GM20431 (cell line): ENCODE data around the gene TRRAP.

Experiments
- in situ Hi-C: fragments of 300-500 bp; cut with MseI, MboI; formaldehyde crosslinking; loops from one replicate; pipeline ENCODE4 v1.15.0; 2020; ENCODE audit warnings: low sequenced_read_pairs; ENCODE audit not compliant: unreplicated experiment

TRRAP gene

GRCh38 chr7:98887038-98887437 is 8.7 kb downstream of the TRRAP start:
- in situ Hi-C loops = no loop called here

- in situ Hi-C loops = no loop called here
These were observed 14.3 kb downstream of the TRRAP start for GRCh38 chr7:98892609-98893008.

DNA sequence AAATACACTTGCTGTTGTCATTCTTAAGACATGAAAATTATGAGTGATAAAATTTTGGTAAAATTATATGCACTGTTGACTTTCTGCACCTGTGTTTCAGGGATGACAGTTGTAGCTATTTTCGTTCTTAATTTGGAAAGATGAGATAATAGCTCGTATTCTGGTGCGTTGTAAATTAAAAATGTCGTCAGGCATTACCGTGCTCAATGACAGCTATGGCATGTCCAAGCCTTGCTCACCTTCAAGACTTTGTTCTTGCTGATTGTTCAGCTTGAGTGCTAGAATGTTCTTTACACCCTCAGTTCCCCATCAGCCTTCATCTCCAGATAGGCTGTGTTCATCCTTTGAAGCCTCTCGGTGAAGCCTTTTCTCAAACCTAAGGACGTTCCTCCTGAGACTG is 21.5 kb downstream of the TRRAP start:
- in situ Hi-C loops = no loop called here

DNA sequence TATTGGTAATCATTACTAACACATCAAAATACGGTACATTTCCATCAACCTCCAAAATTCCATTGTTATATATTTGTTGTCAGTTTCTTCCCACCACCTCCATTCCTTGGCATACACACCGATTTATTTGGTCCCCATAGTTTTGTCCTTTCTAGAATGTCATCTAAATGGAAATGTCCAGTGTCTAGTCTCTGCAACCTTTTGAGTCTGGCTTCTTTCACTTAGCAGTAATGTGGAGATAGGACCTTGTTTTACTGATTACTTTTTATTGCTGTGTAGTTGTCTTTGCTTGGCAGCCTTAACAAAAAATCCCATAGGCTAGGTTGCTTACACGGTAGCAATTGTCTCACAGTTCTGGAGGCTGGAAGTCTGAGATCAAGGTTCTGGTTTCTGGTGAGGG is 22.5 kb downstream of the TRRAP start:
- in situ Hi-C loops = no loop called here

DNA sequence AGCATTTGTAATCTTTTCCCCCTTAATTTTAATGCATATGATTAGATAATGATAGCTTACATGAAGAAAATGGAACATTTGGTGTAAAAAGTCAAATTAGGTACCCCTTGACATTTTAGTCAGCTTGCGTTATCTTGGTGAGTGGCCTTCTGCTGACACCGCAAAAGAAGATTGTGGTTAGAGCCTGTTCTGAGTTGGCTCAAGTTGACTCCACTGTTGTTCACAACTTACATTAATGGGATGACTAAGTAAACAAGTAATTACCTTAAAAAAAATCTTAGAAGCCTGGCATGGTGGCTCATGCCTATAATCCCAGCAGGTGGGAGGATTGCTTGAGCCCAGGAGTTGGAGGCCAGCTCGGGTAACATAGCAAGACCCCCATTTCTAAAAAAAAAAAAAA is 24.2 kb downstream of the TRRAP start:
- in situ Hi-C loops = no loop called here

GRCh38 chr7:98903246-98903645 is 24.9 kb downstream of the TRRAP start:
- in situ Hi-C loops = no loop called here

DNA sequence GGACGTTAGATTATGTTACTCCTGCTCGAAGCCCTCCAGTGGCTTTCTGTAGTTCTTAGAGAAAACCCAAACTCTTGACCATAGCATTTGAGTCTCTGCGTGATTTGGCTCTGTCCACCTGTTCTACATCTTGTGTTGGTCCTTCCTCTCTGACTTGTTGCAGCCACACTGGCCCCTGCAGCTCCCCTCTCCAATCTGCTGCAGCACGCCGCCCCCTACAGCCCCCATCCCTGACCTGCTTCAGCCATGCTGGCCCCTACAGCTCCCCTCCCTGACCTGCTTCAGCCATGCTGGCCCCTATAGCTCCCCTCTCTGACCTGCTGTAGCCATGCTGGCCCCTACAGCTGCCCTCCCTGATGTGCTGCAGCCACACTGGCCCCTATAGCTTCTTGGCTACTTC is 29.2 kb downstream of the TRRAP start:
- in situ Hi-C loops = no loop called here

GRCh38 chr7:98908585-98908984 is 30.3 kb downstream of the TRRAP start:
- in situ Hi-C loops = no loop called here

GRCh38 chr7:98909487-98909886 is 31.2 kb downstream of the TRRAP start:
- in situ Hi-C loops = no loop called here

DNA sequence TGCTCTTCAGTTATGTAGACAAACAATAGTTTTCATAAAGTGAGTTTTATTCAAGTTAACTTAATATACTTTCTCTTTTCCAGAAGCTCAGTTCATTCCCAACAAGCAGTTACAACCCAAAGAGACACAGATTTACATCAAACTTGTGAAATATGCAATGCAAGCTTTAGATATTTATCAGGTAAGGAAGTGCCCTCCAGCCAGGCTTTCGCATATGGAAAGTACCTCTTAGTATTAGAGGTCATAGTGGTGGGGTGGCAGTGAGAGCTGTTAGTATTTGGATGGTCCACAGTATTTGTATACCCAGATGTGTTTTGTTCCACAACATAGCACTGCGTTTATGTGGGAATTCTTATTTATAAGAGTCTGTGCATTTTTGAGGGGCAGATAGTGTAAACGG is 32.1 kb downstream of the TRRAP start:
- in situ Hi-C loops = no loop called here

DNA sequence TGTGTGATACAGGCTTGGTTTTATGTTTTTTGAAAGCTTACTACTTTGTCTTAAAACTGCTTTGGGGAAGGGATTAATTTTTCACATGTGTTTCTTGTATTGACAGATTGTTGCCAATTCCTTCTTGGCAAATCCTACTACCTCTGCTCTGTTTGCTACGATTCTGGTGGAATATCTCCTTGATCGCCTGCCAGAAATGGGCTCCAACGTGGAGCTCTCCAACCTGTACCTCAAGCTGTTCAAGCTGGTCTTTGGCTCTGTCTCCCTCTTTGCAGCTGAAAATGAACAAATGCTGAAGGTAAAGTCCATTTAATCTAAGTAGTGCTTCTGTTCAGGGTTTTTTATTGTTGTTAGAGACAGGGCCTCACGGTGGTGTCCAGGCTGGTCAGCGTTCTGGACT is 33.6 kb downstream of the TRRAP start:
- in situ Hi-C loops = no loop called here

- in situ Hi-C loops = no loop called here
These were observed 34.7 kb downstream of the TRRAP start for GRCh38 chr7:98913026-98913425.

DNA sequence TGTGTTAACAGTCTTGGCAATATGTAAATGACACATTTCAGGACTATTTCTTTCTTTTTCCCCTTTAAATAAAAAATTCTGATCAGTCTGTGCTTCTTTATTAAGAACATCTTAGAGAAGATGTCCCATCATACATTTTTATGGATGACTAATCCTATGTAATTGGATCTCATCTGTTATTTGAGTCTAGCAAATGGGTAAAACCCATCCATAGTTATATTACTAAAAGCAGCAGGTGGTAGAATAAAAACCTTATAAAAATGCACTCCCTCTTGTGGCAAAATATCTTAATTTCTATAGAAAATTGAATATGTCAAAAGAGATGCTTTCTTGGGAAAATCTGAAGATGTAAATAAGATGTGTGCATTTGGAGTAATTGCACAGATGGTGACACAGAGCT is 35.3 kb downstream of the TRRAP start:
- in situ Hi-C loops = no loop called here

DNA sequence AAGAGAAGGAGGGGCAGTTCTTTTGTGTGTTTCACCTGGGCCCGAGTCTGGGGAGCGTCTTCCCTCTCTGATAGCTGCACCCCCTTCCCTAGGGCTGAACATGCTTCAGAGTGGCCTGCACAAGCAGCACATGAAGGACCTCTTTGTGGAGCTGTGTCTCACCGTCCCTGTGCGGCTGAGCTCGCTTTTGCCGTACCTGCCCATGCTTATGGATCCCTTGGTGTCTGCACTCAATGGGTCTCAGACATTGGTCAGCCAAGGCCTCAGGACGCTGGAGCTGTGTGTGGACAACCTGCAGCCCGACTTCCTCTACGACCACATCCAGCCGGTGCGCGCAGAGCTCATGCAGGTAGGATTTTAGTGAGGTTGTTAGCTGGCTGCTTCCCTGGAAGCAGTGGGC is 39.0 kb downstream of the TRRAP start:
- in situ Hi-C loops = no loop called here

GRCh38 chr7:98921608-98922372 is 43.5 kb downstream of the TRRAP start:
- in situ Hi-C loops = no loop called here

DNA sequence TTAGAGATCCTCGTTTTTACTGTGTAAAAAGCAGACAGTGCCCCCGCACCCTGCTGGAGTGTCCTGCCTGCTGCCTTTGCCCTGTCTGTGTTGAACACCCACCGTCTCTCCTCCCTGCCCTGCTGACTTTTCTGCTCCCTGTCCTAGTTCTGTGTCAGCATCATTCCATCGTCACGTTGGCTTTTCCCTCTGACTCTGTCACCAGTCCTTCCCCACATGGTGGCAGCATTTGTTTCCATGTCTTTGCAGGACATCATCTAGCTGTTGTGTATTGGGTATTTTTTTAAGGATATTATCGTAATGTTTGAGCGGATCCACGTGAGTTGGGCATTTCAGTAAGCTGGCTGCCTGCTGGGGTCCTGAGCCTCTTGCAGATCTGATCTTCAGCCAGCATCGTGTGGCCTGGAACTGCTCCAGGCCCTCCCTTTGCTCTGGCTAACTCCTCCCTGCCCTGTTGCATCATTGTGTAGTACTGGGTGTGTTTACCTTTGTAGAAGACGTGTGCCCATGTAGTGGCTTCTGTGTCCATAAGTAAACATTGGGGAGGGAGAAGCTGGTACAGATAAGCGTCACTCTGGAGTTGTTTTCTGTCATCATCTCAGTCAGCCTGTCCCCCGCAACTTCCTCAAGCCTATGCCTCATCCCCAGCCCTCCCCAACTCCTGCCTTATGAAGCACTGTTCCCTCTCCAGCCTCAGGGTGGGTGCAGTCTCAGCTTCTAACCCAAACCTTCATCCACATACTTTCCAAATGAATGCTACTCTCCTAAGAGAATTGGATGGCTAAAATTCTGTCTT is 44.3 kb downstream of the TRRAP start:
- in situ Hi-C loops = no loop called here

GRCh38 chr7:98923512-98923911 is 45.2 kb downstream of the TRRAP start:
- in situ Hi-C loops = no loop called here

DNA sequence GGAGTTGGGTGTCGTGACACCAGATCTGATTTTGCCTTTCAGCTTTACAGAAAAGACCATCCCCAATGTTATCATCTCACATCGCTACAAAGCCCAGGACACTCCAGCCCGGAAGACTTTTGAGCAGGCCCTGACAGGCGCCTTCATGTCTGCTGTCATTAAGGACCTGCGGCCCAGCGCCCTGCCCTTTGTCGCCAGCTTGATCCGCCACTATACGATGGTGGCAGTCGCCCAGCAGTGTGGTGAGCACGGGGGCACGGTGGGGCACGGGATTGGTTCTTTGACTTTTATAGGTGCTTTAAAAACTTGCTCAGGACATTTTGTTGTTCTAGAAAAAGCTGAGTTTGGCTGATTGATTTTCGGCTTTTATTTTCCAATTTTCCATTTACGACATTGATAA is 48.8 kb downstream of the TRRAP start:
- in situ Hi-C loops = no loop called here

- in situ Hi-C loops = no loop called here
These were observed 52.1 kb downstream of the TRRAP start for GRCh38 chr7:98930464-98930863.

DNA sequence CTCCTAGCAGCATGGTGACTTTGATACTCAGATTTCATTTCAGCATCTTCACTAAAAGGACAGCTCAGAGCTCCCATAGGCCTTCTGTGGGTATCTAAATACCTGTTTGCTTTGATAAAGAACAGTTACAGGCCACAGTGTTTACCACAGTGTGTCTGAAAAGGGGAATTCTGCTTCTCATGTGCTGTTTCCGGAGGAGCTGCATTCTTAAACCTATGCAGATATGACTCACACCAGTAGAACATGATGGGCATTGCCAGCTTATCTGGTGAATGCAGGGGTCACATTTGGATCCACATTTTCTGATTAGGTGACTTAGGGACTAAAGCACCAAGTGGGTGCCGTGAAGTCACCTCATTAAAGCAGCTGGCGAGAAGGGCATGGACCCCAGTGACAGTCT is 52.6 kb downstream of the TRRAP start:
- in situ Hi-C loops = no loop called here

- in situ Hi-C loops = no loop called here
These were observed 55.0 kb downstream of the TRRAP start for GRCh38 chr7:98933321-98933720.

GRCh38 chr7:98934267-98934666 is 55.9 kb downstream of the TRRAP start:
- in situ Hi-C loops = no loop called here
